Endothelial cell of umbilical vein (primary cell): ENCODE data around the gene METTL13. TPM values are rescaled to one million over a fixed set of nuclear protein-coding genes. Genes with fewer than 3 reads are reported as not detected.

Experiments used
- BruUV-seq: library from RNA; stranded (reverse); fragments of 400-500 nt; replicated peaks from 2 replicates; lab custom pipeline; 2021; lab: Mats Ljungman, UMichigan
- CTCF ChIA-PET: fragments of 300-600, 350-600 bp; sonication (Branson Sonifier 250); formaldehyde crosslinking; loops from one replicate; lab custom pipeline; 2021; ENCODE audit warnings: antibody characterized with exemption, inconsistent platforms; lab: Charles Lee
- POLR2A ChIA-PET: fragments of 300-600, 350-600 bp; sonication (Branson Sonifier 250); formaldehyde crosslinking; loops from one replicate; lab custom pipeline; 2021; ENCODE audit warnings: antibody characterized with exemption, inconsistent platforms; lab: Charles Lee
- DNase-seq: peaks from one replicate; pipeline ENCODE4 v3.0.0-alpha.2; 2011; ENCODE audit warnings: low read depth, low spot score
- FAIRE-seq: peaks from 2 replicates; lab custom pipeline; 2011; peaks lifted over from hg19 to GRCh38; lab: Jason Lieb, UNC
- H2AFZ ChIP-seq: 2 replicates; pipeline ENCODE4 v1.6.0; 2012; ENCODE audit warnings: low read depth, low read length, control low read depth, inconsistent platforms
- H3K27ac ChIP-seq: 2 replicates; pipeline ENCODE4 v1.5.1; 2011; ENCODE audit warnings: low read depth, mild to moderate bottlenecking, control low read depth, low read length, moderate library complexity; ENCODE audit not compliant: insufficient read depth
- H3K27me3 ChIP-seq, 2 experiments: 2 replicates each; pipeline versions ENCODE4 v1.6.0 to v1.6.1; 2011; ENCODE audit warnings: low read length in 2 of 2, mixed read lengths in 1 of 2; ENCODE audit not compliant: control insufficient read depth in 2 of 2, insufficient read depth in 2 of 2
- H3K36me3 ChIP-seq, 2 experiments: 2 replicates in 1 of 2; 3 replicates in 1 of 2; pipeline ENCODE4 v1.5.1; 2011; ENCODE audit warnings: low read length in 2 of 2, mild to moderate bottlenecking in 1 of 2, moderate library complexity in 1 of 2; ENCODE audit not compliant: control insufficient read depth in 2 of 2, insufficient read depth in 2 of 2; ENCODE audit errors: extremely low read depth in 1 of 2
- H3K4me1 ChIP-seq: 3 replicates; pipeline ENCODE4 v1.5.1; 2011; ENCODE audit warnings: mild to moderate bottlenecking, low read length; ENCODE audit not compliant: control insufficient read depth, insufficient read depth; ENCODE audit errors: extremely low read depth
- H3K4me2 ChIP-seq: 2 replicates; pipeline ENCODE4 v1.6.1; 2011; ENCODE audit warnings: low read length, control low read depth, mixed read lengths; ENCODE audit not compliant: insufficient read depth
- H3K4me3 ChIP-seq, 3 experiments: fragments of 200-600 bp in 1 of 3; sonication (generic), shearing (Covaris generic) in 1 of 3; replicated peaks in 1 of 3; 2 replicates each; pipeline ENCODE4 v1.5.1; 2011 to 2016; ENCODE audit warnings: control low read depth in 3 of 3, low read length in 3 of 3, mild to moderate bottlenecking in 2 of 3, inconsistent platforms in 1 of 3, low read depth in 1 of 3, moderate library complexity in 1 of 3; ENCODE audit not compliant: insufficient read depth in 1 of 3
- H3K79me2 ChIP-seq: 2 replicates; pipeline ENCODE4 v1.6.0; 2012; ENCODE audit warnings: low read length, inconsistent platforms; ENCODE audit not compliant: control insufficient read depth, insufficient read depth
- H3K9ac ChIP-seq: replicated peaks from 2 replicates; pipeline ENCODE3; 2011; ENCODE audit warnings: low read length, control low read depth; ENCODE audit not compliant: insufficient read depth; ENCODE audit errors: extremely low read depth
- H3K9me1 ChIP-seq: replicated peaks from 3 replicates; pipeline ENCODE4 v1.6.0; 2011; ENCODE audit warnings: mild to moderate bottlenecking, low read length; ENCODE audit not compliant: control insufficient read depth, insufficient read depth; ENCODE audit errors: extremely low read depth
- H3K9me3 ChIP-seq: replicated peaks from 2 replicates; pipeline ENCODE4 v1.5.1; 2012; ENCODE audit warnings: low read length, inconsistent platforms; ENCODE audit not compliant: control insufficient read depth, insufficient read depth
- H4K20me1 ChIP-seq: replicated peaks from 2 replicates; pipeline ENCODE3; 2011; ENCODE audit warnings: mild to moderate bottlenecking, low read length; ENCODE audit not compliant: control insufficient read depth, insufficient read depth; ENCODE audit errors: extremely low read depth
- EZH2 ChIP-seq: IDR thresholded peaks from 2 replicates; pipeline ENCODE4 v1.6.1; 2012; ENCODE audit warnings: borderline replicate concordance, low read depth, mild to moderate bottlenecking, moderate library complexity, low read length, inconsistent platforms; ENCODE audit not compliant: severe bottlenecking
- FOS ChIP-seq: IDR thresholded peaks from 2 replicates; pipeline ENCODE4 v1.6.1; 2011; ENCODE audit warnings: mild to moderate bottlenecking, low read length, moderate library complexity, borderline replicate concordance; ENCODE audit not compliant: insufficient read depth
- GATA2 ChIP-seq: IDR thresholded peaks from 2 replicates; pipeline ENCODE4 v1.7.0; 2011; ENCODE audit warnings: low read depth, mild to moderate bottlenecking, moderate library complexity, mixed read lengths, low read length; ENCODE audit not compliant: insufficient read length, insufficient read depth
- JUN ChIP-seq: IDR thresholded peaks from 2 replicates; pipeline ENCODE4 v1.6.1; 2011; ENCODE audit warnings: borderline replicate concordance, low read depth; ENCODE audit not compliant: insufficient read length, insufficient read depth
- MAX ChIP-seq: IDR thresholded peaks from 2 replicates; pipeline ENCODE4 v1.6.1; 2011; ENCODE audit not compliant: insufficient read depth, insufficient read length
- MYC ChIP-seq: IDR thresholded peaks from one replicate; pipeline ENCODE4 v1.6.1; 2011; ENCODE audit warnings: mild to moderate bottlenecking, low read depth, low read length
- POLR2A ChIP-seq: IDR thresholded peaks from 2 replicates; pipeline ENCODE4 v1.6.1; 2012; ENCODE audit warnings: low read depth, mild to moderate bottlenecking, control low read depth, low read length
- POLR2AphosphoS5 ChIP-seq: IDR thresholded peaks from 2 replicates; pipeline ENCODE4 v1.6.1; 2012; ENCODE audit warnings: low read depth, mild to moderate bottlenecking, control low read depth, low read length, moderate library complexity; ENCODE audit not compliant: insufficient read depth
- dilution Hi-C: fragments of 300-500 bp; cut with MboI; formaldehyde crosslinking; loops from one replicate; pipeline ENCODE4 v1.15.0; 2019; ENCODE audit warnings: low sequenced_read_pairs; ENCODE audit not compliant: extremely low pct_ligation_motif_present
- intact Hi-C: fragments of 100-400 bp; cut with micrococcal nuclease; formaldehyde crosslinking; loops from one replicate; pipeline ENCODE4 v1.10.0; 2022
- polyA plus RNA-seq, 4 experiments: library from polyadenylated mRNA; depleted of rRNA in 3 of 4; stranded (reverse) in 3 of 4; unstranded in 1 of 4; fragments of >200 nt; gene quantifications; 2 replicates each; pipeline versions ENCODE4 v1.2.1 to v1.2.3, GENCODE V29; 2011 to 2012; ENCODE audit warnings: missing spikeins in 1 of 4
- total RNA-seq: library from RNA; stranded (reverse); gene quantifications from 2 replicates; pipeline ENCODE4 v1.2.3, GENCODE V29; 2021
- TF ChIP-seq, protein P1 (sequence below), 2 donors: IDR thresholded peaks; 1 replicate in 1 of 2; 2 replicates in 1 of 2; pipeline ENCODE4 v1.5.1; 2011; ENCODE audit warnings: low read length in 2 of 2, mild to moderate bottlenecking in 2 of 2, moderate library complexity in 2 of 2, control low read depth in 1 of 2, inconsistent platforms in 1 of 2, low read depth in 1 of 2; ENCODE audit not compliant: insufficient read depth in 1 of 2; ENCODE audit errors: extremely low read depth in 1 of 2

The METTL13 gene
- total and polyA plus RNA-seq, 2 donors (not counting 3 experiments of a cell fraction or from before 2014, with no cell fraction given): 21.2 to 26.5 TPM

GRCh38 chr1:171833091-171833825 is 51.8 kb downstream of the METTL13 start:
- ChIA-PET POLR2A (no interaction called here), CTCF (interaction anchor here (0.6 kb wide), 1 partner anchor 1969 kb away, joined by 3 read pairs; no protein-coding TSS in a partner anchor)
- no peak for TF ChIP-seq JUN
- TF ChIP-seq, protein P1, sequence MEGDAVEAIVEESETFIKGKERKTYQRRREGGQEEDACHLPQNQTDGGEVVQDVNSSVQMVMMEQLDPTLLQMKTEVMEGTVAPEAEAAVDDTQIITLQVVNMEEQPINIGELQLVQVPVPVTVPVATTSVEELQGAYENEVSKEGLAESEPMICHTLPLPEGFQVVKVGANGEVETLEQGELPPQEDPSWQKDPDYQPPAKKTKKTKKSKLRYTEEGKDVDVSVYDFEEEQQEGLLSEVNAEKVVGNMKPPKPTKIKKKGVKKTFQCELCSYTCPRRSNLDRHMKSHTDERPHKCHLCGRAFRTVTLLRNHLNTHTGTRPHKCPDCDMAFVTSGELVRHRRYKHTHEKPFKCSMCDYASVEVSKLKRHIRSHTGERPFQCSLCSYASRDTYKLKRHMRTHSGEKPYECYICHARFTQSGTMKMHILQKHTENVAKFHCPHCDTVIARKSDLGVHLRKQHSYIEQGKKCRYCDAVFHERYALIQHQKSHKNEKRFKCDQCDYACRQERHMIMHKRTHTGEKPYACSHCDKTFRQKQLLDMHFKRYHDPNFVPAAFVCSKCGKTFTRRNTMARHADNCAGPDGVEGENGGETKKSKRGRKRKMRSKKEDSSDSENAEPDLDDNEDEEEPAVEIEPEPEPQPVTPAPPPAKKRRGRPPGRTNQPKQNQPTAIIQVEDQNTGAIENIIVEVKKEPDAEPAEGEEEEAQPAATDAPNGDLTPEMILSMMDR (IDR thresholded peaks at IDR 0.05; ENCODE audit: extremely low read depth in 1 of 2, insufficient read depth in 1 of 2, low read depth in 1 of 2, low read length in 2 of 2): no peak
- TF ChIP-seq MYC: no peak
- TF ChIP-seq POLR2AphosphoS5: no peak
- TF ChIP-seq GATA2: no peak
- no peak for TF ChIP-seq EZH2
- no peak for TF ChIP-seq POLR2A
- TF ChIP-seq MAX: no peak
- TF ChIP-seq FOS: no peak
- no TSS peak for BruUV-seq
- Histone ChIP-seq H3K4me1 (no peaks in the 10 kb centered on the region), H2AFZ (no peak overlapping the region), H3K79me2 (no peaks in the 10 kb centered on the region), H3K27me3 (peaks cover 0 to 2% of the 10 kb centered on the region in 2 experiments), H3K9ac (no peak overlapping the region), H3K4me3 (no peak overlapping the region), H3K4me2 (no peak overlapping the region), H3K36me3 (no peaks in the 10 kb centered on the region), H3K9me1 (no peaks in the 10 kb centered on the region), H3K27ac (no peak overlapping the region), H3K9me3 (no peaks in the 10 kb centered on the region), H4K20me1 (no peaks in the 10 kb centered on the region)
- intact Hi-C loops: no loop called here
- DNase-seq (no peak), FAIRE-seq (no peak)
- dilution Hi-C loops: no loop called here
